HCT116 (cell line): Measurements from ENCODE around the gene MTA1. TPM values are rescaled to one million over a fixed set of nuclear protein-coding genes. Genes with fewer than 3 reads are reported as not detected.
A peak's percentile ranks its signal among the peaks of the same experiment; 100 is the strongest.

Source experiments
- ATAC-seq: fragments of 200-7000 bp; cut with Tn5 transposase; 2 replicates; pipeline ENCODE4 v1.9.1; 2020; ENCODE audit warnings: mild to moderate bottlenecking, moderate library complexity
- BruUV-seq: library from RNA; stranded (reverse); fragments of 400-500 nt; replicated peaks from 2 replicates; lab custom pipeline; 2021; lab: Mats Ljungman, UMichigan
- CTCF ChIA-PET: fragments of 300-600 bp; sonication (Branson Sonifier 250); formaldehyde crosslinking; loops from one replicate; lab custom pipeline; 2021; ENCODE audit warnings: antibody characterized with exemption; lab: Charles Lee
- POLR2A ChIA-PET: fragments of 300-600, 350-600 bp; sonication (Branson Sonifier 250); formaldehyde crosslinking; loops from one replicate; lab custom pipeline; 2021; ENCODE audit warnings: antibody characterized with exemption; lab: Charles Lee
- RAD21 ChIA-PET, 2 experiments: fragments of 300-600 bp; sonication (Branson Sonifier 250); formaldehyde crosslinking; loops; one replicate each; lab custom pipeline; 2023; ENCODE audit warnings: low total read pairs in 2 of 2; ENCODE audit not compliant: uncharacterized antibody in 2 of 2, unreplicated experiment in 2 of 2, low non-redundant PET in 1 of 2; lab: Charles Lee
- DNase-seq: peaks from one replicate; pipeline ENCODE4 v3.0.0-alpha.2; 2010; ENCODE audit warnings: low read depth, low spot score
- H2AFZ ChIP-seq: fragments of 200-600 bp; shearing (Covaris generic), sonication (generic); 2 replicates; pipeline ENCODE4 v1.6.1; 2017; ENCODE audit warnings: low read depth, mixed run types, mixed read lengths, antibody characterized with exemption, low read length; ENCODE audit not compliant: poor library complexity, severe bottlenecking
- H3K27ac ChIP-seq: 2 replicates; pipeline ENCODE4 v1.5.1; 2012; ENCODE audit warnings: low read depth, low read length
- H3K27me3 ChIP-seq: fragments of 200-600 bp; sonication (generic); 2 replicates; pipeline ENCODE4 v1.6.1; 2016; ENCODE audit warnings: mixed run types, low read length, mixed read lengths; ENCODE audit not compliant: insufficient read depth
- H3K36me3 ChIP-seq, 2 experiments: fragments of 200-500 bp in 1 of 2; fragments of 200-600 bp in 1 of 2; sonication (Bioruptor generic) in 1 of 2; sonication (generic) in 1 of 2; 2 replicates each; pipeline versions ENCODE4 v1.5.1 to v1.6.1; 2014 to 2016; ENCODE audit warnings: low read length in 2 of 2, inconsistent platforms in 1 of 2, mixed read lengths in 1 of 2, mixed run types in 1 of 2; ENCODE audit not compliant: insufficient read depth in 2 of 2, control insufficient read depth in 1 of 2
- H3K4me1 ChIP-seq, 2 experiments: fragments of 200-600 bp in 1 of 2; sonication (generic) in 1 of 2; 2 replicates each; pipeline versions ENCODE4 v1.5.1 to v1.6.1; 2012 to 2017; ENCODE audit warnings: low read length in 2 of 2, inconsistent platforms in 1 of 2, mild to moderate bottlenecking in 1 of 2, mixed read lengths in 1 of 2, mixed run types in 1 of 2, moderate library complexity in 1 of 2; ENCODE audit not compliant: insufficient read depth in 2 of 2, control insufficient read depth in 1 of 2
- H3K4me2 ChIP-seq: fragments of 200-600 bp; sonication (generic); 2 replicates; pipeline ENCODE4 v1.6.1; 2017; ENCODE audit warnings: mixed run types, low read length, mixed read lengths
- H3K4me3 ChIP-seq, 2 experiments: fragments of 200-600 bp in 1 of 2; sonication (generic) in 1 of 2; replicated peaks in 1 of 2; 2 replicates each; pipeline ENCODE4 v1.5.1; 2011 to 2016; ENCODE audit warnings: low read length in 2 of 2, control low read depth in 1 of 2, low read depth in 1 of 2, mild to moderate bottlenecking in 1 of 2, mixed read lengths in 1 of 2, mixed run types in 1 of 2
- H3K79me2 ChIP-seq: fragments of 200-600 bp; sonication (generic); 2 replicates; pipeline ENCODE4 v1.6.1; 2017; ENCODE audit warnings: mild to moderate bottlenecking, mixed run types, low read length, moderate library complexity, mixed read lengths; ENCODE audit not compliant: insufficient read depth
- H3K9ac ChIP-seq: fragments of 200-600 bp; sonication (generic); 2 replicates; pipeline ENCODE4 v1.6.1; 2016; ENCODE audit warnings: low read length, mixed read lengths
- H3K9me2 ChIP-seq: fragments of 200-600 bp; sonication (generic), shearing (Covaris generic); 2 replicates; pipeline ENCODE4 v1.6.1; 2017; ENCODE audit warnings: mixed run types, mild to moderate bottlenecking, moderate library complexity; ENCODE audit not compliant: insufficient read depth
- H3K9me3 ChIP-seq, 2 experiments: fragments of 200-500 bp in 1 of 2; fragments of 200-600 bp in 1 of 2; sonication (Bioruptor generic) in 1 of 2; sonication (generic) in 1 of 2; 2 replicates each; pipeline ENCODE4 v1.6.1; 2014 to 2017; ENCODE audit warnings: low read length in 2 of 2, mixed read lengths in 2 of 2, inconsistent platforms in 1 of 2, low read depth in 1 of 2, mild to moderate bottlenecking in 1 of 2, mixed run types in 1 of 2, moderate library complexity in 1 of 2; ENCODE audit not compliant: control insufficient read depth in 1 of 2, insufficient read depth in 1 of 2
- H4K20me1 ChIP-seq: fragments of 200-600 bp; sonication (generic), shearing (Covaris generic); 2 replicates; pipeline ENCODE4 v1.6.1; 2017; ENCODE audit warnings: mixed run types, mild to moderate bottlenecking, moderate library complexity; ENCODE audit not compliant: insufficient read depth
- CBX3 ChIP-seq: IDR thresholded peaks from 2 replicates; pipeline ENCODE4 v1.6.1; 2012; ENCODE audit warnings: low read depth
- EZH2 ChIP-seq: fragments of 200-600 bp; sonication (generic); IDR thresholded peaks from 2 replicates; pipeline ENCODE4 v1.6.1; 2017; ENCODE audit warnings: antibody characterized with exemption, mixed run types
- EZH2phosphoT487 ChIP-seq: fragments of 200-600 bp; IDR thresholded peaks from 2 replicates; pipeline ENCODE4 v1.6.1; 2018; ENCODE audit warnings: antibody characterized with exemption, borderline replicate concordance
- FOSL1 ChIP-seq: IDR thresholded peaks from 2 replicates; pipeline ENCODE4 v1.6.1; 2012; ENCODE audit warnings: low read depth
- JUND ChIP-seq: IDR thresholded peaks from 2 replicates; pipeline ENCODE4 v1.6.1; 2012
- POLR2AphosphoS5 ChIP-seq: IDR thresholded peaks from 2 replicates; pipeline ENCODE4 v1.6.1; 2011; ENCODE audit warnings: mild to moderate bottlenecking, low read depth, low read length, moderate library complexity
- SIN3A ChIP-seq: IDR thresholded peaks from 2 replicates; pipeline ENCODE4 v1.6.1; 2012; ENCODE audit warnings: low read depth
- SP1 ChIP-seq: IDR thresholded peaks from 2 replicates; pipeline ENCODE4 v1.6.1; 2012; ENCODE audit warnings: low read depth
- ZBTB33 ChIP-seq: IDR thresholded peaks from 2 replicates; pipeline ENCODE4 v1.6.1; 2011; ENCODE audit warnings: mild to moderate bottlenecking, low read length, moderate library complexity; ENCODE audit not compliant: insufficient replicate concordance; ENCODE audit errors: extremely low read depth
- ZFX ChIP-seq: fragments of 450-650 bp; IDR thresholded peaks from 2 replicates; pipeline ENCODE4 v1.6.1; 2017
- intact Hi-C: fragments of 100-400 bp; cut with micrococcal nuclease; formaldehyde crosslinking; loops from 2 replicates; pipeline ENCODE4 v1.10.0; 2022
- total RNA-seq: library from RNA; stranded (reverse); gene quantifications from one replicate; pipeline ENCODE4 v1.2.1, GENCODE V29; 2021; ENCODE audit not compliant: unreplicated experiment

The MTA1 gene
- total RNA-seq, 1 experiment from 2014 or later, result 229 TPM

DNA sequence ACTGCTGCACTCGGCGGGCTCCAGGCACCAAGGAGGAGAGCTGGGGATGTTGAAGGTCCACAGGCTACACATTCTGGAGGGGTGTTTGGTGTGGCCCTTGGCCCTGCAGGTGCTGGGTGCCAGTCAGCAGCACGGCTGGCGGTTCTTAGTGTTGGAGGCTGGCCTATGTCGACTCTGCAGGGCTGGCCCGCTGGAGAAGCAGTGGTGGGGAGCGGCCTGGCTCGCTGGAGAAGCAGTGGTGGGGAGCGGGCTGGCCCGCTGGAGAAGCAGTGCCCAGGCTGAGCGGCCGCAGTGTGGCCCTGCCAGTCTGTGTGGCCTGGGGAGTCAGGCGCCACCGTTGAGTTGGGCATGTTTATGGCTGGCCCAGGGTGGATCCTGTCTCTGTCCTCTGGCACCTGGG is 27.3 kb downstream of the MTA1 start:
- RAD21 ChIA-PET, result no interaction called here
- no TSS peak for BruUV-seq
- DNase-seq (no peak), ATAC-seq (no peak)
- no peak overlapping the region for H3K4me3 ChIP-seq
- TF ChIP-seq EZH2phosphoT487 (no peak), POLR2AphosphoS5 (no peak), EZH2 (no peak), SIN3A (no peak), CBX3 (no peak), ZBTB33 (no peak), ZFX (no peak), JUND (no peak), SP1 (no peak), FOSL1 (no peak)
- CTCF ChIA-PET, result no interaction called here
- intact Hi-C loops, result no loop called here
- no peaks in the 10 kb centered on the region for H4K20me1 ChIP-seq
- no peaks in the 10 kb centered on the region for H3K9me3 ChIP-seq
- H3K9me2 ChIP-seq, result no peaks in the 10 kb centered on the region
- H3K27me3 ChIP-seq, result no peaks in the 10 kb centered on the region
- H2AFZ ChIP-seq, result no peak overlapping the region
- H3K79me2 ChIP-seq, result peaks cover 20% of the 10 kb centered on the region; the same call in 1 of the 2 replicates
- peaks cover 4 to 20% of the 10 kb centered on the region in 2 experiments; a peak in 3 of 4 replicates for H3K36me3 ChIP-seq
- H3K4me2 ChIP-seq, result no peak overlapping the region
- H3K4me1 ChIP-seq, result no peaks in the 10 kb centered on the region
- POLR2A ChIA-PET, result no interaction called here
- peak overlapping the region; percentile 22; the same call in 1 of the 2 replicates for H3K27ac ChIP-seq
- no peak overlapping the region for H3K9ac ChIP-seq
